Measurements from ENCODE around the gene MAP3K2. TPM values are rescaled to one million over a fixed set of nuclear protein-coding genes. Genes with fewer than 3 reads are reported as not detected.
A peak's percentile ranks its signal among the peaks of the same experiment; 100 is the strongest.
"Not testable (repeated sequence)": the region's sequence is repeated elsewhere in the genome, so short reads cannot be mapped to it uniquely, and the experiment has no call there.

The MAP3K2 gene
- total RNA-seq, 4 donors from 2014 or later, result 52.7 to 96.2 (median 54.2) TPM

GRCh38 chr2:127413782-127414637, 26.2 kb upstream of the MAP3K2 start:
- Histone ChIP-seq H3K36me3 (no peaks in the 10 kb centered on the region), H3K27ac (no peak overlapping the region), H3K9me3 (no peaks in the 10 kb centered on the region), H3K4me1 (peaks cover 0 to 52% (median 21%) of the 10 kb centered on the region in 3 donors), H3K27me3 (peaks cover 35% of the 10 kb centered on the region), H3K4me3 (no peak overlapping the region)
- WGBS, 2 donors (ENCODE audit: low coverage in 1 of 2), result 81 to 83% methylated on average over 6 to 8 of the region's 8 CpGs
- TF ChIP-seq POLR2AphosphoS5 (IDR thresholded peaks at IDR 0.05), result peak; percentile 26
- TF ChIP-seq CTCF (IDR thresholded peaks at IDR 0.05), result no peak
- ATAC-seq, result no peak

- Histone ChIP-seq H3K9me3 (no peaks in the 10 kb centered on the region), H3K4me3 (no peak overlapping the region), H3K36me3 (no peaks in the 10 kb centered on the region), H3K27ac (no peak overlapping the region), H3K27me3 (peaks cover 27% of the 10 kb centered on the region), H3K4me1 (peaks cover 0 to 60% (median 26%) of the 10 kb centered on the region in 3 donors)
- ATAC-seq, result no peak
- 84 to 86% methylated on average over 3 of the region's 3 CpGs for WGBS, 2 donors (ENCODE audit: low coverage in 1 of 2)
- TF ChIP-seq CTCF (IDR thresholded peaks at IDR 0.05) (no peak), POLR2A (IDR thresholded peaks at IDR 0.05) (no peak), POLR2AphosphoS5 (IDR thresholded peaks at IDR 0.05) (no peak), EP300 (IDR thresholded peaks at IDR 0.05) (no peak)
Observed at GRCh38 chr2:127413200-127413599, 25.4 kb upstream of the MAP3K2 start.

GRCh38 chr2:127411653-127412369, 24.0 kb upstream of the MAP3K2 start:
- WGBS, 2 donors (ENCODE audit: low coverage in 1 of 2), result 74 to 79% methylated on average over 9 to 12 of the region's 12 CpGs
- H3K27ac ChIP-seq, result peak overlapping the region; percentile 29 to 84 (median 78)
- no peak overlapping the region for H3K4me3 ChIP-seq
- no peaks in the 10 kb centered on the region for H3K9me3 ChIP-seq
- H3K36me3 ChIP-seq, result no peaks in the 10 kb centered on the region
- peaks cover 0 to 72% (median 32%) of the 10 kb centered on the region in 3 donors for H3K4me1 ChIP-seq
- TF ChIP-seq POLR2A (IDR thresholded peaks at IDR 0.05), result no peak
- peaks cover 13% of the 10 kb centered on the region for H3K27me3 ChIP-seq
- ATAC-seq, result no peak

GRCh38 chr2:127410871-127411652, 23.3 kb upstream of the MAP3K2 start:
- Histone ChIP-seq H3K27me3 (peaks cover 6% of the 10 kb centered on the region), H3K4me3 (no peak overlapping the region), H3K9me3 (no peaks in the 10 kb centered on the region), H3K4me1 (peaks cover 0 to 70% (median 28%) of the 10 kb centered on the region in 3 donors), H3K27ac (peak overlapping the region; percentile 71 to 84 (median 78)), H3K36me3 (no peaks in the 10 kb centered on the region)
- peak; percentile 29 for ATAC-seq
- TF ChIP-seq CTCF (IDR thresholded peaks at IDR 0.05) (no peak), POLR2AphosphoS5 (IDR thresholded peaks at IDR 0.05) (peak; percentile 78), POLR2A (IDR thresholded peaks at IDR 0.05) (no peak)
- 3 to 5% methylated on average over 6 of the region's 6 CpGs for WGBS, 2 donors (ENCODE audit: low coverage in 1 of 2)

- WGBS, 2 donors (ENCODE audit: low coverage in 1 of 2), result 97 to 100% methylated on average over 4 to 8 of the region's 8 CpGs
- H3K27ac ChIP-seq, result peak overlapping the region in 3 of 4 donors; percentile 21 to 79 (median 78)
- not testable (repeated sequence) for H3K4me3 ChIP-seq, ATAC-seq, H3K9me3 ChIP-seq, H3K27me3 ChIP-seq, H3K36me3 ChIP-seq
- peaks cover 0 to 66% (median 26%) of the 10 kb centered on the region in 3 donors for H3K4me1 ChIP-seq
Observed at GRCh38 chr2:127409716-127410115, 21.9 kb upstream of the MAP3K2 start.
